ENCODE results near the gene PIGM.

PIGM gene

DNA sequence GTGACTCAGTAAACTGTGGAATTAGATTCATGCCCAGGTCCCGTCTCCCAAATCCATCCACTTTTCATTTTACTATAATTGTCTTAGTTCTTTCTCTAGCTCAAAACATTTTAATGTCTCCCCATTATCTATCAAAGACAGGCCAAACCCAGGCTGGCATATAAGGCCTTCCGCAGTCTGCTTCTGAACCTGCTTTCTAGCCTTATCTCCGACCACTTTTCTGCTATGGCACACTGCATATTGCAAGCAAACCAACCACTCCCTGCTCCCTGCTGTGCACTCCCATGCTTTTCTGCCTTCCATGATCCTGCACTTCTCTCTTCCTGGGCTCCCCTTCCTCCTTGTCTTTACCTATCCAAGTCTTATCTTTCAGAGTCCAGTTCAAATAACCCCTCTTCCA, 17.3 kb upstream of the PIGM start:
- H3K36me3 Mint-ChIP-seq (ENCODE audit: low read depth): no peaks in the 10 kb centered on the region
- no peak overlapping the region for H3K27ac Mint-ChIP-seq
- DNase-seq (ENCODE audit: low spot score): no peak
- H3K9me3 Mint-ChIP-seq: no peaks in the 10 kb centered on the region
- H3K4me1 Mint-ChIP-seq (ENCODE audit: low read depth): peaks cover 13% of the 10 kb centered on the region
- no peak overlapping the region for H3K4me3 Mint-ChIP-seq
- H3K27me3 Mint-ChIP-seq (ENCODE audit: low read depth): peaks cover 25% of the 10 kb centered on the region

DNA sequence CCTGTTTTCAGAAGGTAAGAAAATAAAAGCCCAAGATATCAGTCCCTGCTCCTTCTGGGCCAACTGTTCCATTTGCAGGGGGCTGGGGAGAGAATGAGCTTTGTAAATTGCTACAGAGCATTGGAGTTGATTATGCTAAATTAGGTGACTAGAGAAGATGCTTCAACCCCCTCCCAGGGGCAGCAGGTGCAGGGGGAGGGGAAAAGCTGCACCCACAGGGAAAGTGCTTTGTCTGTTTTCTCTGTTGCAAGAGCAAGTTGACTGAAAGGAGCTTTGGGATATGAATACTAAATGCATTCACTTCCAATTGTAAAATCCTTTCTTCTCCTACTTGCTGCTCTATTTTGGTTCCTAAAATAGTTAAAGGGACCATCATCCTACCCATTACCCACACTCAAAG, 16.5 kb upstream of the PIGM start:
- Mint-ChIP-seq H3K27ac (no peak overlapping the region), H3K27me3 (ENCODE audit: low read depth) (peaks cover 18% of the 10 kb centered on the region), H3K4me1 (ENCODE audit: low read depth) (peaks cover 13% of the 10 kb centered on the region), H3K36me3 (ENCODE audit: low read depth) (no peaks in the 10 kb centered on the region), H3K9me3 (no peaks in the 10 kb centered on the region), H3K4me3 (no peak overlapping the region)
- DNase-seq (ENCODE audit: low spot score): no peak

- H3K27me3 Mint-ChIP-seq (ENCODE audit: low read depth): peaks cover 14% of the 10 kb centered on the region
- H3K4me1 Mint-ChIP-seq (ENCODE audit: low read depth): peaks cover 13% of the 10 kb centered on the region
- peak overlapping the region; percentile 76 for H3K4me3 Mint-ChIP-seq
- peak overlapping the region; percentile 46 for H3K27ac Mint-ChIP-seq
- no peaks in the 10 kb centered on the region for H3K36me3 Mint-ChIP-seq (ENCODE audit: low read depth)
- no peak for DNase-seq (ENCODE audit: low spot score)
- H3K9me3 Mint-ChIP-seq: no peaks in the 10 kb centered on the region
Measured at GRCh38 chr1:160047111-160047991, 15.6 kb upstream of the PIGM start.

DNA sequence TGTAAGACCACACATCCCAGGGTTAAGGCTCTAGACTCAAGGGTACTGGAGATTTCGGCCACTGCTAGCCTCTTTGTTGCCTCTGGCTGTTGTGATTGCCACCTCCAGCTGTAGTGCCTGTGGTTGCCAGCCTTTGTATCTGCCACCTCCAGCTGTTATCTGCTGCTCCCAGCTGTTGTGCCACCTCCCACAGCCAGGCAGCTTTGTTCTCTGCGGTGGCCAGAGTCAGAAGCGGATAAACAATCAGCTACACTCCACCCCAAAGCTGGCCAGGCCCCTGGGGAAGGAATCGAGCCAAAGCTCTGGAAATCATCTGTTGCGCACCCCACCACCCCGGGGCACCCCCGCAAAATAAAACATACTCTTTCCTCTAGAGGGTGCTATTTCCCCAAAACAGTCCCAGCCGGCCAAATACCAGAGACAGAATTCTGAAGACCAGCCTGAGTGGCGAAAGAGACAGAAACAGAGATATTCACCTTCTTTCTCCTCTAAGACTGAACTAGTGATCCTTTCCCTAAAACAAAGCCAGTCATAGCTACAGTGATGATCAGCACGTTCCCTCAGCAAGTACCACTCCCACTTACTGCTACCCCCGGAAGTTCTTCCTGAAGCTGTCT, 14.8 kb upstream of the PIGM start:
- Mint-ChIP-seq H3K9me3 (no peaks in the 10 kb centered on the region), H3K4me1 (ENCODE audit: low read depth) (peaks cover 13% of the 10 kb centered on the region)
- peak; percentile 39 for DNase-seq (ENCODE audit: low spot score)

GRCh38 chr1:160045653-160046052, 13.9 kb upstream of the PIGM start:
- H3K27me3 Mint-ChIP-seq (ENCODE audit: low read depth): peaks cover 7% of the 10 kb centered on the region
- H3K4me3 Mint-ChIP-seq: no peak overlapping the region
- no peaks in the 10 kb centered on the region for H3K36me3 Mint-ChIP-seq (ENCODE audit: low read depth)

More for the DNA sequence above, 14.8 kb upstream of the PIGM start:
- Mint-ChIP-seq H3K36me3 (ENCODE audit: low read depth) (no peaks in the 10 kb centered on the region), H3K27ac (peak overlapping the region; percentile 46), H3K27me3 (ENCODE audit: low read depth) (peaks cover 11% of the 10 kb centered on the region), H3K4me3 (peak overlapping the region; percentile 76)

GRCh38 chr1:160043543-160043942, 11.8 kb upstream of the PIGM start:
- H3K27me3 Mint-ChIP-seq (ENCODE audit: low read depth): peaks cover 6% of the 10 kb centered on the region
- no peak for DNase-seq (ENCODE audit: low spot score)
- no peaks in the 10 kb centered on the region for H3K9me3 Mint-ChIP-seq
- H3K4me1 Mint-ChIP-seq (ENCODE audit: low read depth): peaks cover 13% of the 10 kb centered on the region
- H3K27ac Mint-ChIP-seq: no peak overlapping the region
- no peak overlapping the region for H3K4me3 Mint-ChIP-seq
- H3K36me3 Mint-ChIP-seq (ENCODE audit: low read depth): no peaks in the 10 kb centered on the region

More at GRCh38 chr1:160045653-160046052, 13.9 kb upstream of the PIGM start:
- no peak overlapping the region for H3K27ac Mint-ChIP-seq
- peaks cover 13% of the 10 kb centered on the region for H3K4me1 Mint-ChIP-seq (ENCODE audit: low read depth)
- H3K9me3 Mint-ChIP-seq: no peaks in the 10 kb centered on the region
- no peak for DNase-seq (ENCODE audit: low spot score)

DNA sequence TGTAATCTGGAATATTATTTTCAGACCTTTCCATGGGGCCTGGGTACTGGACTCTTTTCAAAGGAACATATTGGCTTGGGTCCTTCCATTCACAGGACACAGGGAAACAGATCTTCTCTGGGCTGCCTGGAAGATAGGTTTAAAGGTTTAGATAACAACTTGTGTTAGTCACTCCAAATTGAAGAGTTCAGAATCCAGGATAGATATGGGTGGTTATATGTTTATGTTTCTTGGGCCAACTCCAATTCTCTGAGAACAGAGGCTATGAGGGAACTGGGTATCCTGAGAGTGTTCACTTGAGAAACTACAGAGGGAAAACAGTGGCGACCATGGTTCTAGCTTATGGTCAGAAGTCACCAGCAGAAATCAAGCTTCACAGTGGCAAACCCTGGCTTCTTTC, 8.7 kb upstream of the PIGM start:
- no peak overlapping the region for H3K4me3 Mint-ChIP-seq
- H3K27ac Mint-ChIP-seq: no peak overlapping the region
- no peaks in the 10 kb centered on the region for H3K4me1 Mint-ChIP-seq (ENCODE audit: low read depth)
- no peaks in the 10 kb centered on the region for H3K9me3 Mint-ChIP-seq
- no peak for DNase-seq (ENCODE audit: low spot score)
- no peaks in the 10 kb centered on the region for H3K27me3 Mint-ChIP-seq (ENCODE audit: low read depth)
- H3K36me3 Mint-ChIP-seq (ENCODE audit: low read depth): no peaks in the 10 kb centered on the region

- Mint-ChIP-seq H3K36me3 (ENCODE audit: low read depth) (peaks cover 5% of the 10 kb centered on the region), H3K4me3 (peak overlapping the region; percentile 97), H3K9me3 (no peaks in the 10 kb centered on the region), H3K27me3 (ENCODE audit: low read depth) (no peaks in the 10 kb centered on the region), H3K27ac (peak overlapping the region; percentile 92), H3K4me1 (ENCODE audit: low read depth) (peaks cover 20% of the 10 kb centered on the region)
- no peak for DNase-seq (ENCODE audit: low spot score)
Measured at GRCh38 chr1:160032165-160032820, 503 bp upstream of the PIGM start.

DNA sequence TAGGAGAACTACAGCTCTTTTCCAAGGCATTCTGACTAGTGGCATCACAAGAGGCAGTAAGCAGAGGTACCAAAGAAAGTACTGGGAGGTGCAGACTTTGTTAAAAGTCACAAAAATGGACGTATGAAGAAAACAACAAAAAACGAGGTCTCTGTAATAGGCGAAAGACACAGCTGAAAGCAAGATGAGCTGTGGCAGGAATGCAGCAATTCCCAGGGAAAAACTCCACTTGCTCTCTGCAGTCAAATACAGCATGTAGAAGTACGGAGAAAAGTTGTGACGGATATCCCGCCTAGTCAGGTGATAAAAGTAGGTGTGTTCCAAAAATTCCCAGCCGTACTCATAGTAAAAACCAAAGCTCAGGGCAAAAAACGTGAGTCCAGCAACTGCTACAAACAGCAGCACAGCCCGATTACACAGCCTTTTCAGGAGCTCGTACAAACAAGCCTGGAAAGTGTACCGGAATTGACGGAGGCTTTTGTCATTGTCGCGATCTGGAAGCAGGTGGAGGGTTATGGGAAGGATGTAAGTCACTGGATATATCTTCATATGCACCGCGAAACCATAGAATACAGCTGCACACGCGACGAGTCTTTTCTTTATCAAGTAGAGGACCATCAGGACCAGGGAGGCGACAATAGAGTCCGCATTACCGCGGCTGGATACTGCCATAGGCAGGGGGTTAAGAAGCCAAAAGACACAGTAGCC, 979 bp downstream of the PIGM start:
- no peaks in the 10 kb centered on the region for H3K9me3 Mint-ChIP-seq
- H3K4me1 Mint-ChIP-seq (ENCODE audit: low read depth): peaks cover 23% of the 10 kb centered on the region
- peak overlapping the region; percentile 92 for H3K27ac Mint-ChIP-seq
- H3K27me3 Mint-ChIP-seq (ENCODE audit: low read depth): no peaks in the 10 kb centered on the region
- peak overlapping the region; percentile 97 for H3K4me3 Mint-ChIP-seq
- H3K36me3 Mint-ChIP-seq (ENCODE audit: low read depth): peaks cover 8% of the 10 kb centered on the region
- no peak for DNase-seq (ENCODE audit: low spot score)

GRCh38 chr1:160028426-160028825, 3.4 kb downstream of the PIGM start:
- H3K4me1 Mint-ChIP-seq (ENCODE audit: low read depth): peaks cover 23% of the 10 kb centered on the region

DNA sequence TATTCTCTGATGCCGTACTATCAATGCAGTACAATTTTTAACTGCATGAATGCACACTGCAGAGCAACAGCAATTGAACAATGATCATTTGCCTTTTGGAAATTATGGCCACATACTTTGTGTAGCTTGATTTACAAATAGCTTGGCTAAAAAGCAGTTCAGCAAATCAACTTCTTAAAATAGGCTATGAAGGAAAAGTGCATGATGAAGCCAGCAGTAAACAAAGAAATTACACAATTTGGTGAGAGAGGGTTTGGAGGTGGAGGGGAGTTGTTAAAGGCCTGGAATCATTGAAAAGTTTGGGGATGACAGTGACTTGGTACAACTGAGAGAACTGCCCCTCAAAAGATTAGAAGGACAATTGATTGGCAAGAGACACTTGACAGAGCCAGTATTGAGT, 6.5 kb downstream of the PIGM start:
- H3K4me3 Mint-ChIP-seq: no peak overlapping the region
- H3K9me3 Mint-ChIP-seq: no peaks in the 10 kb centered on the region
- DNase-seq (ENCODE audit: low spot score): no peak
- no peak overlapping the region for H3K27ac Mint-ChIP-seq
- peaks cover 6% of the 10 kb centered on the region for H3K36me3 Mint-ChIP-seq (ENCODE audit: low read depth)
- H3K4me1 Mint-ChIP-seq (ENCODE audit: low read depth): peaks cover 20% of the 10 kb centered on the region
- no peaks in the 10 kb centered on the region for H3K27me3 Mint-ChIP-seq (ENCODE audit: low read depth)

More at GRCh38 chr1:160028426-160028825, 3.4 kb downstream of the PIGM start:
- no peak overlapping the region for H3K27ac Mint-ChIP-seq
- H3K27me3 Mint-ChIP-seq (ENCODE audit: low read depth): no peaks in the 10 kb centered on the region
- H3K4me3 Mint-ChIP-seq: no peak overlapping the region
- peaks cover 9% of the 10 kb centered on the region for H3K36me3 Mint-ChIP-seq (ENCODE audit: low read depth)
- DNase-seq (ENCODE audit: low spot score): no peak
- H3K9me3 Mint-ChIP-seq: no peaks in the 10 kb centered on the region

DNA sequence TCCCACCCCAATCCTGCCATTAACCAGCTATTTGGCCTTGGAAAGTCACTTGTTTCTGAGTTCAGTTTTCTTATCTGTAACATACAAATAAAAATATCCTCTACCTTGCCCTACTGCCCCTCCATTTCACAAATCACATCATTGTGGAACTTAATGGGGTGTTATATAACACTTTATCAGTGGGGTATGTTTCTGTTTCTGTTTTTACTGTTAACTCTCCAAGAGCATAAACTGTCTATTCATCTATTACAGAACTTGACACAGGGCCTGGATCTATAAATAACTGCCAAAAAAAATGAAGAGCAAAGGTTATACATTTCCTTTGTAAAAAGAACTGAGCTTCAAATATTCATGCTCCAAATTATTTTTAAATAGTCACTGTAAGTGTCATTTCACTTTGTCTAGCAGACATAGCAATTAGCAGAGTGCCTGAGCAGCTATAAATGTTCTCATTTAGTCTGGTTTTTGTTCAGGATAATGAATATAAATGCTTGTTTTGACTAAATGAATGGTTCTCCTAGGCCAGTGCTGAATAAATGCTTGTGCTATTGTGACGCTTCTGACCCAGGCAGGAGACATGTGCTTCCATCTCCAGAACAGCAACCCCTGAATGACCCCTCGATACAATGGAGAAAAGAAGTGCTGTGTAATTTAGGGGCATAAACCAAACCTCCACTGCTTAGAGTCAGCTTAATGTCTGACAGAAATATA, 7.4 kb downstream of the PIGM start:
- H3K36me3 Mint-ChIP-seq (ENCODE audit: low read depth): peaks cover 6% of the 10 kb centered on the region
- no peak overlapping the region for H3K27ac Mint-ChIP-seq
- H3K27me3 Mint-ChIP-seq (ENCODE audit: low read depth): no peaks in the 10 kb centered on the region
- no peak overlapping the region for H3K4me3 Mint-ChIP-seq
- DNase-seq (ENCODE audit: low spot score): no peak
- H3K4me1 Mint-ChIP-seq (ENCODE audit: low read depth): peaks cover 25% of the 10 kb centered on the region
- no peaks in the 10 kb centered on the region for H3K9me3 Mint-ChIP-seq
